ENCODE measurements around the gene PPP2R2D. TPM values are rescaled to one million over a fixed set of nuclear protein-coding genes. Genes with fewer than 3 reads are reported as not detected.

PPP2R2D gene
- total RNA-seq, 4 donors from 2014 or later = 23.9 to 48.6 (median 36.7) TPM

- intact Hi-C loops (cut with DNase I; ENCODE audit: low total_unique reads) = loop anchor here (10.0 kb wide), 1 partner anchor 106 kb away; no protein-coding TSS in a partner anchor
- H3K4me3 ChIP-seq (ENCODE audit: low read depth, poor library complexity, severe bottlenecking) = no peak overlapping the region
- 65 to 68% methylated on average over 5 of the region's 5 CpGs for WGBS, 2 donors
- no peak for TF ChIP-seq POLR2A (IDR thresholded peaks at IDR 0.05)
- TF ChIP-seq, protein P1, sequence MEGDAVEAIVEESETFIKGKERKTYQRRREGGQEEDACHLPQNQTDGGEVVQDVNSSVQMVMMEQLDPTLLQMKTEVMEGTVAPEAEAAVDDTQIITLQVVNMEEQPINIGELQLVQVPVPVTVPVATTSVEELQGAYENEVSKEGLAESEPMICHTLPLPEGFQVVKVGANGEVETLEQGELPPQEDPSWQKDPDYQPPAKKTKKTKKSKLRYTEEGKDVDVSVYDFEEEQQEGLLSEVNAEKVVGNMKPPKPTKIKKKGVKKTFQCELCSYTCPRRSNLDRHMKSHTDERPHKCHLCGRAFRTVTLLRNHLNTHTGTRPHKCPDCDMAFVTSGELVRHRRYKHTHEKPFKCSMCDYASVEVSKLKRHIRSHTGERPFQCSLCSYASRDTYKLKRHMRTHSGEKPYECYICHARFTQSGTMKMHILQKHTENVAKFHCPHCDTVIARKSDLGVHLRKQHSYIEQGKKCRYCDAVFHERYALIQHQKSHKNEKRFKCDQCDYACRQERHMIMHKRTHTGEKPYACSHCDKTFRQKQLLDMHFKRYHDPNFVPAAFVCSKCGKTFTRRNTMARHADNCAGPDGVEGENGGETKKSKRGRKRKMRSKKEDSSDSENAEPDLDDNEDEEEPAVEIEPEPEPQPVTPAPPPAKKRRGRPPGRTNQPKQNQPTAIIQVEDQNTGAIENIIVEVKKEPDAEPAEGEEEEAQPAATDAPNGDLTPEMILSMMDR (IDR thresholded peaks at IDR 0.05) = no peak
- no peak for DNase-seq (ENCODE audit: low spot score in 2 of 2)
Observed at GRCh38 chr10:131898713-131899112, 2.1 kb upstream of the PPP2R2D start.

DNA sequence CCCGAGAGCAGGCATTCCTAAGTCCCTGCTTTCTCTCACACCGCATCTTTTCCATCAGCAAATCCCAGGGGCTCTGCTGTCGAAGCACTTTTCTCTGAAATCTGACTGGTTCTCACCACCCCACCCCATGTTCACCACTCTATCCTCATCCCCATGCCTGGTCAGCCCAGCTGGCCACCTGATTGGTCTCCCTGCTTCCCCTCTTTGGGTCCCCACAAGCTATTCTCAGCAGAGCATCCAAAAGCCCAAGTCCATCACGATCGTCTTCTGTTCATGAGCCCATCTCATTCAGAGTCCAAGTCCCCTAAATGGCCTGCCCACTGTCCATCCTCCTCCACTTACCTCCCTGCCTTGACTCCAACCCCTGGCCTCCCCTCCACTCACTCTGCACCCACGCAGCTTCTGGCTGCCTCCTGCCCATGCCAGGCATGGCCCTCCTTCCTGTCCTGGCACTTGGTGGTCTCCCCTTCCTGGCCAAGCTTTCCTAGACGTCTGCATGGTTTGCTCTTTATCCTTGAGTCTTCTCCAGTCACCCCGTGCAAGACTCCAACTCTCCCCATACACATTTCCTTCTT is 1.6 kb upstream of the PPP2R2D start:
- TF ChIP-seq, protein P1 (IDR thresholded peaks at IDR 0.05) = no peak
- no peak for TF ChIP-seq POLR2A (IDR thresholded peaks at IDR 0.05)
- WGBS, 2 donors = 75 to 76% methylated on average over 8 of the region's 8 CpGs
- intact Hi-C loops (cut with DNase I; ENCODE audit: low total_unique reads) = loop anchor here (10.0 kb wide), 1 partner anchor 106 kb away; no protein-coding TSS in a partner anchor
- DNase-seq (ENCODE audit: low spot score in 2 of 2) = no peak
- no peak overlapping the region for H3K4me3 ChIP-seq (ENCODE audit: low read depth, poor library complexity, severe bottlenecking)

DNA sequence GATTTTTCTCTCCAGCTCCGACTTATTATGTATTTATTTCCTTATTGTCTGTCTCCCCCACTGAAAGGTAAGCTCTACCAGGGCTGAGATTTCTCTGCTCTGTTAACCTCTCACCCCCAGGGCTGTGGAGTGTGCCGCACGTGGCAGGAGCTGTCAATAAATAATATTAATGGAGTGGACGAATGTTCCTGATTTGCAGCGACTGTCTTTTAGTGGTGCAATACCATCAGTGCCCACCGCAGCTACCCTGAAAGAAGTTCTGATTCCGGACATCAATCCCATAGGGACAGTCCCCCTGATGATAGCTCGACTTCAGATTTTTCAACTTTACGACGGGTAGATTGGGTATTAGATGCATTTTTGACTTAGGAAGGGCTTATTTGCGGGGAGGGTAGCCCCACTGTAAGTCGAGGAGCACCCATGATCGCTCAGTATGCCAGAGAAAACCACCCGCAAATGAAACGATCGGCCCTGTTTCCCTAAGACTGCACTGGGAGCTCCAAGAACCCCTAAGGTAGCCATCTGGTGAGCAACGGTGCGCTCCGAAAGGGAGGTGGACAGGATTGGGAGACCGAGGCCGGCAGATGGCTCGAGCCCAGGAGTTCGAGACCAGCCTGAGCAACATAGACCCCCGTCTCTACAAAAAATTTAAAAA is 986 bp upstream of the PPP2R2D start:
- no peak for DNase-seq (ENCODE audit: low spot score in 2 of 2)
- WGBS, 2 donors = 19 to 23% methylated on average over 24 of the region's 24 CpGs
- peak overlapping the region; percentile 47 for H3K4me3 ChIP-seq (ENCODE audit: low read depth, poor library complexity, severe bottlenecking)
- intact Hi-C loops (cut with DNase I; ENCODE audit: low total_unique reads) = loop anchor here (10.0 kb wide), 2 partner anchors 85 to 105 kb away; partner anchors contain the start of gene BNIP3
- TF ChIP-seq, protein P1 (IDR thresholded peaks at IDR 0.05) = no peak
- no peak for TF ChIP-seq POLR2A (IDR thresholded peaks at IDR 0.05)

DNA sequence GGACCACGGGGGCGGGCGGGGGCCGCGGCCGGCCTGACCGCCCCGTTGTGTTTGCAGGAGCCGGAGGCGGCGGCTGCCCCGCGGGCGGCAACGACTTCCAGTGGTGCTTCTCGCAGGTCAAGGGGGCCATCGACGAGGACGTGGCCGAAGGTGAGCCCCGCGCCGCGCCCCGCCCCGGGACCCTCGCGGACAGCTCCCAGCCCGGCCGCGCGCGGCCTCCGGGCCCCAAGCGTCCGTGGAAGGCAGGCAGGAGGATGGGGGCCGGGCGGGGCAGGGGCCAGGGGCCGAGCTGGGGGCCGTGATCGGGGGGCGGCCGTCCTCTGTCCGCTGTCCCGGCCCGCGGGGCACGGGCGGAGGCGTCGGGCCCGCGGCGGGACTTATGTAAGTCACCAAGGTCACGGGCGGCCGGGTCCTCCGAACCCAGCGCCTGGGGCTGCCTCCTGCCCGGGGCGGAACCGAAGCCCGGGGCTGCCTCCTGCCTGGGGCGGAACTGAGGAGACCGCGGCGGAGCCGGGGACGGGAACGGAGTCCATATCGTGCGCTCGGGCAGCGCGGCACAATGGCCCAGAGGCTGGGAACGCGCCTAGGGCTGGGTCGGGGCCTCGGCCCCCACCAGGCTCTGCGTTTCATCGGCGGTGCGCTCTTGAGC is 497 bp downstream of the PPP2R2D start:
- TF ChIP-seq POLR2A (IDR thresholded peaks at IDR 0.05) = no peak
- TF ChIP-seq, protein P1 (IDR thresholded peaks at IDR 0.05) = no peak
- H3K4me3 ChIP-seq (ENCODE audit: low read depth, poor library complexity, severe bottlenecking) = peak overlapping the region; percentile 85
- 0 to 1% methylated on average over 30 to 42 of the region's 83 CpGs for WGBS, 2 donors
- DNase-seq (ENCODE audit: low spot score in 2 of 2) = peak in 1 of 2 donors; percentile 90
- intact Hi-C loops (cut with DNase I; ENCODE audit: low total_unique reads) = loop anchor here (10.0 kb wide), 1 partner anchor 83 kb away; the partner anchor contains the start of gene BNIP3

- no peak overlapping the region for H3K4me3 ChIP-seq (ENCODE audit: low read depth, poor library complexity, severe bottlenecking)
- WGBS, 2 donors = 48 to 52% methylated on average over 5 of the region's 5 CpGs
- DNase-seq (ENCODE audit: low spot score in 2 of 2) = no peak
- TF ChIP-seq, protein P1 (IDR thresholded peaks at IDR 0.05) = no peak
- TF ChIP-seq POLR2A (IDR thresholded peaks at IDR 0.05) = no peak
- intact Hi-C loops (cut with DNase I; ENCODE audit: low total_unique reads) = loop anchor here (10.0 kb wide), 1 partner anchor 83 kb away; the partner anchor contains the start of gene BNIP3
Observed at GRCh38 chr10:131902211-131902610, 1.4 kb downstream of the PPP2R2D start.

All from lower leg skin (tissue), 4 donors.